ENCODE measurements around the gene B3GALT6.

DNA sequence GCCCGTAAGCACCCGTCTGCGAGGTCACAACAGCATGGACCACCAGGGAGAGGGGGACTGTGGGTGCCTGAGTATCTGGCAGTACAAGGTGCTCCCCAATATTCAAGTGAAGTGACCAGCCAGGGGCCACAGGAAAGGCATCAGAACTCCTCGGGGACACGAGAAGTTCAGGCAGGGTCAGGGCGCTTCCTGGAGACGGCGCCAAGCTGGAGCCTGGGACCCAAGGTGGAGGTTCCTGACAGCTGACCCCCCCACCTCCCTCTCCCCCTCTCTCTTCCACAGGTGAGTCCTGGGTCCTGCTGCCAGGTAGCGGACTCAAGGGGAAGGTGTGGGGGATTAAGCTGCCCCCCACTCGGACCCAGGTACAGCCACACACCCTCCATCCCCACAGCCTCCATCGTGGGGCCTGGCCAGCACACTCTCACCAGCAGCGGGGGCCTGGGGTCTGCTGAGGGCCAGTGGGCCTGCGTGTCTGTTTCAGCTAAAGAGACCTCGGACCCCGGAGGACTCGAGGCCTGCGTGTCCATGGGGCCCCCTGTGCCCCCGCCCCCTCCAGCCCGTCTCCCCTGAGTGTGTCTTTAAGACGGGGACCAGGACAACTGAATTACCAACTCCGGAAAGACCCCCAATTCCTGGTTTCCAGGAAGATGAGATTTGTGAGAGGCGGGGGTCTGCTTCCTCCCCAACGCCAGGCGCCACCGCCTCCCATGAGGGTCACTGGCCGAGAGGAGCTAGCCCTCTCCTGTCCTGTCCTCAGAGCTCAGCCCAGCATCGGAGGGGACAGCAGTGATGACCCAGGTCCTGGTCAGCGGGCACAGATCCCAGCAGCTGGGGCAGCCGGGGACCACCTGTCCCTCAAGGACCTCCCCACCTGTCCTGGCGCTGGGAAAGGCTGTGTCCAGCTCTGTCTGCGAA, 31.8 kb upstream of the B3GALT6 start:
- TF ChIP-seq, protein P1, sequence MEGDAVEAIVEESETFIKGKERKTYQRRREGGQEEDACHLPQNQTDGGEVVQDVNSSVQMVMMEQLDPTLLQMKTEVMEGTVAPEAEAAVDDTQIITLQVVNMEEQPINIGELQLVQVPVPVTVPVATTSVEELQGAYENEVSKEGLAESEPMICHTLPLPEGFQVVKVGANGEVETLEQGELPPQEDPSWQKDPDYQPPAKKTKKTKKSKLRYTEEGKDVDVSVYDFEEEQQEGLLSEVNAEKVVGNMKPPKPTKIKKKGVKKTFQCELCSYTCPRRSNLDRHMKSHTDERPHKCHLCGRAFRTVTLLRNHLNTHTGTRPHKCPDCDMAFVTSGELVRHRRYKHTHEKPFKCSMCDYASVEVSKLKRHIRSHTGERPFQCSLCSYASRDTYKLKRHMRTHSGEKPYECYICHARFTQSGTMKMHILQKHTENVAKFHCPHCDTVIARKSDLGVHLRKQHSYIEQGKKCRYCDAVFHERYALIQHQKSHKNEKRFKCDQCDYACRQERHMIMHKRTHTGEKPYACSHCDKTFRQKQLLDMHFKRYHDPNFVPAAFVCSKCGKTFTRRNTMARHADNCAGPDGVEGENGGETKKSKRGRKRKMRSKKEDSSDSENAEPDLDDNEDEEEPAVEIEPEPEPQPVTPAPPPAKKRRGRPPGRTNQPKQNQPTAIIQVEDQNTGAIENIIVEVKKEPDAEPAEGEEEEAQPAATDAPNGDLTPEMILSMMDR (IDR thresholded peaks at IDR 0.05), result no peak
- TF ChIP-seq POLR2A (IDR thresholded peaks at IDR 0.05), result no peak

Data from uterus (tissue), 2 donors.